ENCODE data around the gene GATA3. TPM values are rescaled to one million over a fixed set of nuclear protein-coding genes. Genes with fewer than 3 reads are reported as not detected.

Gene GATA3
- 0.84 TPM for polyA plus RNA-seq
- long read RNA-seq, donor 1 = 0 reads
- long read RNA-seq, donor 2 = 0 reads
- long read RNA-seq, donor 3 = 0 reads
- long read RNA-seq, donor 4 = 0 reads
- long read RNA-seq, donor 5 = 0 reads
- long read RNA-seq, donor 6 = 0 reads
- long read RNA-seq, donor 7 = 0 reads
- long read RNA-seq, donor 8, partial matches to known transcripts = 0 of 1 reads
- long read RNA-seq, donor 8, other reads (novel, unspliced or antisense) = 0 of 1 reads
- long read RNA-seq, donor 9 = 0 reads
- long read RNA-seq, donor 10 = 0 reads
- long read RNA-seq, donor 11, partial matches to known transcripts = 0 of 1 reads
- long read RNA-seq, donor 11, other reads (novel, unspliced or antisense) = 0 of 1 reads

- DNase-seq = peak in 1 of 2 donors; percentile 44
- 8% methylated on average over 4 of the region's 65 CpGs for WGBS (ENCODE audit: insufficient coverage, low lambda C conversion rate)
- Histone ChIP-seq H3K36me3 (ENCODE audit: control insufficient read depth, insufficient read depth, low read length) (no peaks in the 10 kb centered on the region), H3K4me1 (ENCODE audit: control insufficient read depth, insufficient read depth, low read length) (peaks cover 36% of the 10 kb centered on the region), H3K27me3 (ENCODE audit: control insufficient read depth, insufficient read depth, low read length) (peaks cover 99% of the 10 kb centered on the region), H3K27ac (ENCODE audit: low read length) (no peak within 1 kb of the TSS), H3K9me3 (ENCODE audit: control insufficient read depth, low read depth, low read length) (peaks cover 20% of the 10 kb centered on the region), H3K4me3 (ENCODE audit: low read length) (peak within 1 kb of the TSS; percentile 19)
These were observed at the start of gene GATA3 for GRCh38 chr10:8054494-8055407. Gene GATA3 (plus strand): TSS chr10:8054688. CDS start chr10:8055656, 968 bp downstream.

DNA sequence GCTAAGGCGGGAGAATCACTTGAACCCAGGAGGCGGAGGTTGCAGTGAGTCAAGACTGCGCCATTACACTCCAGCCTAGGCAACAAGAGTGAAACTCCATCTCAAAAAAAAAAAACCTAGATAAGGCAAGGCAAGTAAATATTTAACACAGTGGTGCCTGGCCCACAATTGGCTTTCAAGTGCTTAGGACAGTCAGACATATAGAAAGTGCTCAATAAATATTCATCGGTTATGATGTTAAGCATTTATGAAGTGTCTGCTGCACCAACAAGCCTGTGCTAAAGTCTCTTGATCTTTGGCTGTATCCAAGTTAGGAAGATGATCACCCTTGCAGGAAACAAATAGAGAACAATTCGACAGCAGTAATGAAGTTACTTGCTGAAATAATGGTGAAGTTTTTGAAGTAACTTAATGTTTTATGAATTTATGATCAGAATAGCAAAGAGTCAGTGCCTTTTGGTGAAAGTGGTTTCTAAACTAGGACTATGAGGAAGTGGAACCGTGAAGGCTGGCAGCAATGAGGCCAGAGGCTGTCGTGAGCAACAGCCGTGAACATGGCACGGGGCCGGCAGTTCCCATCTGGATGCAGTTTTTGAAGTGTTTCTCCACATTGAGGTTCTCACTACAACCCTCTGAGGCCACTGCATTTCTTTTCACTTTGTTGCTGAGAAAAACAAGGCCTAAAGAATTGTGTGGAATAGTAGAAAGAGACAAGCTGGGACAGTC is 48.1 kb upstream of the GATA3 start:
- no peak overlapping the region for H3K4me3 ChIP-seq (ENCODE audit: low read length)
- no peak overlapping the region for H3K27ac ChIP-seq (ENCODE audit: low read length)
- DNase-seq = no peak
- H3K27me3 ChIP-seq (ENCODE audit: control insufficient read depth, insufficient read depth, low read length) = no peaks in the 10 kb centered on the region
- H3K4me1 ChIP-seq (ENCODE audit: control insufficient read depth, insufficient read depth, low read length) = no peaks in the 10 kb centered on the region
- H3K36me3 ChIP-seq (ENCODE audit: control insufficient read depth, insufficient read depth, low read length) = peaks cover 6% of the 10 kb centered on the region
- 92% methylated on average over 2 of the region's 10 CpGs for WGBS (ENCODE audit: insufficient coverage, low lambda C conversion rate)
- H3K9me3 ChIP-seq (ENCODE audit: control insufficient read depth, low read depth, low read length) = peaks cover 7% of the 10 kb centered on the region

DNA sequence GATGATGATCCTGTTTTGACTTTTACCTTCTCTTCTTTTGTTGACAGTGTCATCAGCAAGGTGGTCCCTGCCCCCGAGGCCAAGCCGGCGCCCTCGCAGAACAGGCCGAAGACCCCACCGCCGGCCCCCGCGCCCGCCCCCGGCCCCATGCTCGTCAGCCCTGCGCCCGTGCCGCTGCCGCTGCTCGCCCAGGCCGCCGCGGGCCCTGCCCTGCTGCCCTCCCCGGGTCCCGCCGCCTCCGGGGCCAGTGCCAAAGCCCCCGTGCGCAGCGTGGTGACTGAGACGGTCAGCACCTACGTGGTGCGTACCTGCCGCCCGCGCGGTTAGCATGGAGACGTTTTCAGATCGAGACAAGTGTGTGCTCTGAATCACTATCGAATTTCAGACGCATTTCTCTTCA is 45.5 kb upstream of the GATA3 start:
- DNase-seq = no peak
- Histone ChIP-seq H3K36me3 (ENCODE audit: control insufficient read depth, insufficient read depth, low read length) (peaks cover 8% of the 10 kb centered on the region), H3K4me1 (ENCODE audit: control insufficient read depth, insufficient read depth, low read length) (peaks cover 14% of the 10 kb centered on the region), H3K27ac (ENCODE audit: low read length) (no peak overlapping the region), H3K27me3 (ENCODE audit: control insufficient read depth, insufficient read depth, low read length) (no peaks in the 10 kb centered on the region), H3K4me3 (ENCODE audit: low read length) (no peak overlapping the region), H3K9me3 (ENCODE audit: control insufficient read depth, low read depth, low read length) (peaks cover 5% of the 10 kb centered on the region)
- whole genome bisulfite sequencing (ENCODE audit: insufficient coverage, low lambda C conversion rate) = 100% methylated on average over 2 of the region's 38 CpGs

DNA sequence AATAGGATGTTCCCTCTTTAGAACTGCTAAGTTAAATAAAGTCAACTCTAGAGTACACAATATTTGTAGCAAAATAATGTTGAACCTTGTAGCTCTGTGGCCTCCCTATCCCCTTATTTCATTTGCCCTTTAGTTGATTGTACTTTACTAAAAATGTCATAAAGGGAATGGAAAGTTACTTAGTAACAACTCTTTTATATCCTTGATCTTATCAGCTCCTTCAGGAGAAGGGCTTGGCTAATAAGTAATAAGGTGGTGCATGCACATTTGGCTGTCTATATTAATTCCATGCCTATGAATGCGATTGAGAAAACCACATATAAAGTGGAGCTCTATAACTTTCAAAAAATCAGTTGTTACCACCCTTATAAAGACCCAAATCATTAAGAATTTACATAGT is 41.5 kb upstream of the GATA3 start:
- Histone ChIP-seq H3K4me1 (ENCODE audit: control insufficient read depth, insufficient read depth, low read length) (peaks cover 14% of the 10 kb centered on the region), H3K9me3 (ENCODE audit: control insufficient read depth, low read depth, low read length) (no peaks in the 10 kb centered on the region), H3K4me3 (ENCODE audit: low read length) (no peak overlapping the region), H3K27me3 (ENCODE audit: control insufficient read depth, insufficient read depth, low read length) (no peaks in the 10 kb centered on the region), H3K27ac (ENCODE audit: low read length) (no peak overlapping the region), H3K36me3 (ENCODE audit: control insufficient read depth, insufficient read depth, low read length) (peaks cover 17% of the 10 kb centered on the region)
- no CpG with 5 or more reads among the region's 1 CpG for WGBS (ENCODE audit: insufficient coverage, low lambda C conversion rate)
- DNase-seq = peak; percentile 24 to 68

DNA sequence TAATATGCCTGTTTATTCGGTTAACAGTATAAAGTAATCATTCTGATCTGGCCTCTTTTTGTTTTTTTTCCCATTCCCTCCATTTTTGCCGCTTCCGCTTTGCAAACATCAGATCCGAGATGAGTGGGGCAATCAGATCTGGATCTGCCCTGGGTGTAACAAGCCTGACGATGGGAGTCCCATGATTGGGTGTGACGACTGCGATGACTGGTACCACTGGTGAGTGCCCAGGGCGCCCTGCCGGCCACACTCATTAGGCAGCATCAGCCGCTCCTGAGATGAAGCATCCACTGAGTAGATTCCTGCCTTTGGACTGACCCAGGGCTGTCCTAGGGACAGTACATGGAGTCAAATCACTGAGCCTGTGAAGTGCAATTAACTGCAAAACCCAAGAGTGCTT is 40.9 kb upstream of the GATA3 start:
- peaks cover 17% of the 10 kb centered on the region for H3K36me3 ChIP-seq (ENCODE audit: control insufficient read depth, insufficient read depth, low read length)
- no peaks in the 10 kb centered on the region for H3K9me3 ChIP-seq (ENCODE audit: control insufficient read depth, low read depth, low read length)
- no peaks in the 10 kb centered on the region for H3K27me3 ChIP-seq (ENCODE audit: control insufficient read depth, insufficient read depth, low read length)
- peaks cover 14% of the 10 kb centered on the region for H3K4me1 ChIP-seq (ENCODE audit: control insufficient read depth, insufficient read depth, low read length)
- no peak overlapping the region for H3K27ac ChIP-seq (ENCODE audit: low read length)
- DNase-seq = no peak
- 72% methylated on average over 4 of the region's 10 CpGs for WGBS (ENCODE audit: insufficient coverage, low lambda C conversion rate)
- H3K4me3 ChIP-seq (ENCODE audit: low read length) = no peak overlapping the region

- Histone ChIP-seq H3K27me3 (ENCODE audit: control insufficient read depth, insufficient read depth, low read length) (no peaks in the 10 kb centered on the region), H3K4me3 (ENCODE audit: low read length) (no peak overlapping the region), H3K36me3 (ENCODE audit: control insufficient read depth, insufficient read depth, low read length) (peaks cover 15% of the 10 kb centered on the region), H3K4me1 (ENCODE audit: control insufficient read depth, insufficient read depth, low read length) (peaks cover 14% of the 10 kb centered on the region), H3K9me3 (ENCODE audit: control insufficient read depth, low read depth, low read length) (no peaks in the 10 kb centered on the region), H3K27ac (ENCODE audit: low read length) (no peak overlapping the region)
- DNase-seq = no peak
- WGBS (ENCODE audit: insufficient coverage, low lambda C conversion rate) = no CpG with 5 or more reads among the region's 16 CpGs
These were observed 39.8 kb upstream of the GATA3 start for GRCh38 chr10:8014649-8015048.

GRCh38 chr10:8017277-8017676 is 37.2 kb upstream of the GATA3 start:
- Histone ChIP-seq H3K9me3 (ENCODE audit: control insufficient read depth, low read depth, low read length) (no peaks in the 10 kb centered on the region), H3K27ac (ENCODE audit: low read length) (no peak overlapping the region), H3K36me3 (ENCODE audit: control insufficient read depth, insufficient read depth, low read length) (peaks cover 11% of the 10 kb centered on the region), H3K4me1 (ENCODE audit: control insufficient read depth, insufficient read depth, low read length) (peaks cover 14% of the 10 kb centered on the region), H3K4me3 (ENCODE audit: low read length) (no peak overlapping the region), H3K27me3 (ENCODE audit: control insufficient read depth, insufficient read depth, low read length) (no peaks in the 10 kb centered on the region)
- DNase-seq = no peak
- 68% methylated on average over 3 of the region's 6 CpGs for WGBS (ENCODE audit: insufficient coverage, low lambda C conversion rate)

DNA sequence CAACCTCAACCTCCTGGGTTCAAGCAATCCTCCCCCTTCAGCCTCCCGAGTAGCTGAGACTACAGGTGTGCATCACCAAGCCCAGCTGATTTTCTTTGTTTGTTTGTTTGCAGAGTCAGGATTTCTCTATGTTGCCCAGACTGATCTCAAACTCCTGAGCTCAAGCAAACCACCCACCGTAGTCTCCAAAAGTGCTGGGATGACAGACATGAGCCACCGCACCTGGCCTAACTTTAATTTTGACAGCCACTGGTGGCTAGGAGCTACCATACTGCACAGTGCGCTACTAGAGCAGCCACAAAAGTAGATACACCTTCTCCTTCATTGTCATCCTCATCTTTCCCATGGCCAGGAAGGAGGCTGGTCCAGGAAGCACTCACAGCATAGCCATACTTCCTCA is 31.2 kb upstream of the GATA3 start:
- H3K4me3 ChIP-seq (ENCODE audit: low read length) = no peak overlapping the region
- no peak overlapping the region for H3K27ac ChIP-seq (ENCODE audit: low read length)
- H3K27me3 ChIP-seq (ENCODE audit: control insufficient read depth, insufficient read depth, low read length) = peaks cover 25% of the 10 kb centered on the region
- no peak for DNase-seq
- WGBS (ENCODE audit: insufficient coverage, low lambda C conversion rate) = no CpG with 5 or more reads among the region's 4 CpGs
- H3K9me3 ChIP-seq (ENCODE audit: control insufficient read depth, low read depth, low read length) = no peaks in the 10 kb centered on the region
- no peaks in the 10 kb centered on the region for H3K4me1 ChIP-seq (ENCODE audit: control insufficient read depth, insufficient read depth, low read length)
- no peaks in the 10 kb centered on the region for H3K36me3 ChIP-seq (ENCODE audit: control insufficient read depth, insufficient read depth, low read length)

GRCh38 chr10:8023851-8024250 is 30.6 kb upstream of the GATA3 start:
- Histone ChIP-seq H3K36me3 (ENCODE audit: control insufficient read depth, insufficient read depth, low read length) (no peaks in the 10 kb centered on the region), H3K27ac (ENCODE audit: low read length) (no peak overlapping the region), H3K4me1 (ENCODE audit: control insufficient read depth, insufficient read depth, low read length) (no peaks in the 10 kb centered on the region), H3K27me3 (ENCODE audit: control insufficient read depth, insufficient read depth, low read length) (peaks cover 25% of the 10 kb centered on the region), H3K9me3 (ENCODE audit: control insufficient read depth, low read depth, low read length) (no peaks in the 10 kb centered on the region), H3K4me3 (ENCODE audit: low read length) (no peak overlapping the region)
- DNase-seq = no peak
- no CpG with 5 or more reads among the region's 2 CpGs for WGBS (ENCODE audit: insufficient coverage, low lambda C conversion rate)
